ENCODE results near the gene PER3.

PER3 gene

DNA sequence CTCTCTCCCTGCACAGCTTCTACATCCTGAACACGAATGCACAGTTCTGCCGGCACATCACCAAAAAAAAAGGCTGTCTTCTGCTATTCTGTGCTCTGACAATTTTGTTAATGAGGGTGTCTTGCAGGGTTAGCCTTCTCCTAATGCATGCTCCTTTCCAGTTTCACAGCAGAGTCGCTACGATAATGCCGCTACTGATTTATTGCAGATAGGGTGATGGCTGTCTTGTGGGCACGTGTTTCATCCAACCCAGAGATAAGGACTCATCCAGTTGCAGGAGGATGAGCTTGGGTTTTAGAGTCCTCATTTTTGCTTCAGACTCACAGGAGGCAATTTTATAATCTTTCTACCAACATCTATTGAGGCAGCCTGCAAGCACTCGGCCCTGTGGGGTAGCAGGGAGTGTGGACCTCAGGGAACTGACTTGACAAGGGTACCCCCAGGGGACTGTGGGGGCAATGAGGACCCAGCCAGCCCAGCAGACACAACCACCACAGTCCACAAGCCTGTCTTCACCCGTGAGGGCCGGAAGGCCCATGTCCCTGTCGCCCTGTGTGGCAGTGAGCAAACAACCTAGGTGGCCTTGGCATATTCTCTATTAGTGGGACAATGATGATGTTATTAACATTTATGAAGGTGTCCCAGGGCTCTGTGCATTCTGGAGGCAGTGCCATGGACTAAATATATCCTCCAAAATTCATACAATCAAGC, 84.1 kb downstream of the PER3 start:
- DNase-seq (ENCODE audit: low spot score): no peak
- TF ChIP-seq, protein P1, sequence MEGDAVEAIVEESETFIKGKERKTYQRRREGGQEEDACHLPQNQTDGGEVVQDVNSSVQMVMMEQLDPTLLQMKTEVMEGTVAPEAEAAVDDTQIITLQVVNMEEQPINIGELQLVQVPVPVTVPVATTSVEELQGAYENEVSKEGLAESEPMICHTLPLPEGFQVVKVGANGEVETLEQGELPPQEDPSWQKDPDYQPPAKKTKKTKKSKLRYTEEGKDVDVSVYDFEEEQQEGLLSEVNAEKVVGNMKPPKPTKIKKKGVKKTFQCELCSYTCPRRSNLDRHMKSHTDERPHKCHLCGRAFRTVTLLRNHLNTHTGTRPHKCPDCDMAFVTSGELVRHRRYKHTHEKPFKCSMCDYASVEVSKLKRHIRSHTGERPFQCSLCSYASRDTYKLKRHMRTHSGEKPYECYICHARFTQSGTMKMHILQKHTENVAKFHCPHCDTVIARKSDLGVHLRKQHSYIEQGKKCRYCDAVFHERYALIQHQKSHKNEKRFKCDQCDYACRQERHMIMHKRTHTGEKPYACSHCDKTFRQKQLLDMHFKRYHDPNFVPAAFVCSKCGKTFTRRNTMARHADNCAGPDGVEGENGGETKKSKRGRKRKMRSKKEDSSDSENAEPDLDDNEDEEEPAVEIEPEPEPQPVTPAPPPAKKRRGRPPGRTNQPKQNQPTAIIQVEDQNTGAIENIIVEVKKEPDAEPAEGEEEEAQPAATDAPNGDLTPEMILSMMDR (IDR thresholded peaks at IDR 0.05; ENCODE audit: extremely low read depth, insufficient read depth, missing control alignments): no peak
- in situ Hi-C loops (cut with MboI; ENCODE audit: low pct_unique_long_range_greater_than_20kb, low sequenced_read_pairs, unreplicated experiment): no loop called here

DNA sequence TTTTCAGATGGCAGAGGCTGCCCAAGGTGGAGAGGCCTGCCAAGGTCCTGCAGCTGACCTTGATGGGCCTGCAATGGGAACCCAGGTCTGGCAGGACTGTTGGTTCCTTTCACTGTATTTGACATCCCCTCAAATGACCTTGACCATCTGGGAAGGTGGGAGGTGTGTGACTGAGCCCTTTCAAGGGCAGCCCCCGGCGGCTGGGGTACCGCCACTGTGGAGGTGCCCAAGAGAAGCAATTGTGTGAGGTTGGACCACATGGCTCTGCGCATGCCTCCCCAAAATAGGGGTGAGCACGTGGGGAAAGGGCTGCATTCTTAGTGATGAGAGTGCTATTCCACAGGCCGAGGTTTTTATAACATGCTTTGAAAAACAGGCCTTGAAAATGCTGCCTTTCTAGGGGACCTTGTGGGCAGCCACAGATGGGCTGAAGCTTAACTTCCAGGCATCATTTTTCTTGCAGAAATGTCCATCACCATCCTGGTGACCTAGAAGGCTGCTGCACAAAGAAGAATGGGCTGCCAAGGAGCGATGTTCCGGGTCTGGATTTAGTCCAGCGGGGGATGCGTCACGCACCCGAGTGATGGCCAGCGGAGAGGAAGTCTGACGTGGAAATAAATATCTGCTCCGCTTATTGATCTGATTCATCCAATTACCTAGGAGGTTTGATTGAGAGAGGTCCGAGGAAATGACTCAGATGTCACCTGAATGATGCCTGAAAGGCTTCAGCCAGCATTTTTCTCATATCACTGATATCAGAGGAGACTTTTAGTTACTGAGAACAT, 85.2 kb downstream of the PER3 start:
- DNase-seq (ENCODE audit: low spot score): no peak
- TF ChIP-seq, protein P1 (IDR thresholded peaks at IDR 0.05; ENCODE audit: extremely low read depth, insufficient read depth, missing control alignments): no peak
- in situ Hi-C loops (cut with MboI; ENCODE audit: low pct_unique_long_range_greater_than_20kb, low sequenced_read_pairs, unreplicated experiment): no loop called here

- TF ChIP-seq, protein P1 (IDR thresholded peaks at IDR 0.05; ENCODE audit: extremely low read depth, insufficient read depth, missing control alignments): no peak
- in situ Hi-C loops (cut with MboI; ENCODE audit: low pct_unique_long_range_greater_than_20kb, low sequenced_read_pairs, unreplicated experiment): no loop called here
- no peak for DNase-seq (ENCODE audit: low spot score)
Measured at GRCh38 chr1:7871136-7871535, 87.0 kb downstream of the PER3 start.

DNA sequence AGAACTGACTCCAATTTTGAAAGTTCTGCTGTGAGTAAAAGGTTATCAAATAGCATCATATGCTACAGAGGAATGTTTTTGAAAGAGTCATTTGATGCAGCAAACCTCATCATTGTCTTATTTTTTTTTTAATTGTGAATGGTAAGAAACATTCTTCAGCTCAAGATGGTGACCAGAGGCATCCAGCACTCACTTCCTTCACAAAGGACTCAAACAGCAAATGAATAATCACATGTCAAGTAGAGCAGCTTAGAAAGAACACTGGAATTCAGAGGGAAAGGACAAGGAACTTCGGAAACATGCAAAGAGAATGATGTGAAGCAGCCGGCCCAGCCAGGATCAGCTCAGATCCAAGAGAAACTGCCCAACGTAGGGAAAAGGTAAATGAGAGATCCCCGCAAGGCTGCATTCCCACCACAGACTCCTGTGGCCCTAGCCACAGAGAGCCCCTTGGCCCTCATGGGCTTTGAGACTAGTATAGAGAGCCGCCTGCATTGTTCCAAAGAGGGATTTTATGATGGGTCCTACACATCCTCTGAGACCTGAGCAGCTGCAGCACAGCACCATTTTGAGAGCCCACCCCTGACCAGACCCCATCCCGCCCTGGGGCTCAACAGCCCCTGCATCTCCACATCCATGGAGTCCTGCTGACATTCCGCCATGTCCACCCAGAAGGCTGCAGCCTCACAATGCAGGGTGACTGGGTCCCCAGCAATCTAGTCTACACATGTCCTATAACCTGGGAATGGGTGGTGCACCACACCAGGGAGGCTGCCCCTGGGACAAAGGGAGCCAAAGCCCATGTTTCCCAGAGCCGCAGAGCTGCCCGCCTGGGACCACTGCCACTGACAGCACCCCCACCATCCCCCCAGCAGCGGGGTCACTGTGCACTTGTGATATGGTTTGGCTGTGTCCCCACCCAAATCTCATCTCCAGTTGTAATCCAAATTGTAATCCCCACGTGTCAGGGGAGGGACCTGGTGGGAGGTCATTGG, 90.0 kb downstream of the PER3 start:
- no peak for DNase-seq (ENCODE audit: low spot score)
- in situ Hi-C loops (cut with MboI; ENCODE audit: low pct_unique_long_range_greater_than_20kb, low sequenced_read_pairs, unreplicated experiment): no loop called here
- TF ChIP-seq, protein P1 (IDR thresholded peaks at IDR 0.05; ENCODE audit: extremely low read depth, insufficient read depth, missing control alignments): no peak

DNA sequence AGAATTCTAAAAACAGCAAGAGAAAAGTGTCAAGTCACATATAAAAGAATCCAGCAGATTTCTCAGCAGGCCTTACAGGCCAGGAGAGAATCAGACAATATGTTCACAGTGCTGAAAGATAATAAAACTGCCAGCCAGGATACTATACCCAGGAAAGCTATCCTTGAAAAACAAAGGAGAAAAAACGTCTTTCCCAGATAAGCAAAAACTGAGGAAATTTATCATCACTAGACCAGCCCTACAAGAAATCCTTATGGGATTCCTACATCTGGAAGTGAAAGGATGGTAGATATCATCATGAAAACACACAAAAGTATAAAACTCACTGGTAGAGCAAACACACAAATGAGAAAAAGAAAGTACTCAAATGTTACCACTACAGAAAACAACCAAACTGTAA, 93.9 kb downstream of the PER3 start:
- no peak for DNase-seq (ENCODE audit: low spot score)
- in situ Hi-C loops (cut with MboI; ENCODE audit: low pct_unique_long_range_greater_than_20kb, low sequenced_read_pairs, unreplicated experiment): no loop called here
- TF ChIP-seq, protein P1 (IDR thresholded peaks at IDR 0.05; ENCODE audit: extremely low read depth, insufficient read depth, missing control alignments): no peak

- in situ Hi-C loops (cut with MboI; ENCODE audit: low pct_unique_long_range_greater_than_20kb, low sequenced_read_pairs, unreplicated experiment): no loop called here
- no peak for DNase-seq (ENCODE audit: low spot score)
- TF ChIP-seq, protein P1 (IDR thresholded peaks at IDR 0.05; ENCODE audit: extremely low read depth, insufficient read depth, missing control alignments): no peak
Measured at GRCh38 chr1:7879228-7879627, 95.1 kb downstream of the PER3 start.

Measured in GM13977 (cell line).